ENCODE results near the gene ZBTB26.

The ZBTB26 gene, protein sequence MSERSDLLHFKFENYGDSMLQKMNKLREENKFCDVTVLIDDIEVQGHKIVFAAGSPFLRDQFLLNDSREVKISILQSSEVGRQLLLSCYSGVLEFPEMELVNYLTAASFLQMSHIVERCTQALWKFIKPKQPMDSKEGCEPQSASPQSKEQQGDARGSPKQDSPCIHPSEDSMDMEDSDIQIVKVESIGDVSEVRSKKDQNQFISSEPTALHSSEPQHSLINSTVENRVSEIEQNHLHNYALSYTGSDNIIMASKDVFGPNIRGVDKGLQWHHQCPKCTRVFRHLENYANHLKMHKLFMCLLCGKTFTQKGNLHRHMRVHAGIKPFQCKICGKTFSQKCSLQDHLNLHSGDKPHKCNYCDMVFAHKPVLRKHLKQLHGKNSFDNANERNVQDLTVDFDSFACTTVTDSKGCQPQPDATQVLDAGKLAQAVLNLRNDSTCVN

DNA sequence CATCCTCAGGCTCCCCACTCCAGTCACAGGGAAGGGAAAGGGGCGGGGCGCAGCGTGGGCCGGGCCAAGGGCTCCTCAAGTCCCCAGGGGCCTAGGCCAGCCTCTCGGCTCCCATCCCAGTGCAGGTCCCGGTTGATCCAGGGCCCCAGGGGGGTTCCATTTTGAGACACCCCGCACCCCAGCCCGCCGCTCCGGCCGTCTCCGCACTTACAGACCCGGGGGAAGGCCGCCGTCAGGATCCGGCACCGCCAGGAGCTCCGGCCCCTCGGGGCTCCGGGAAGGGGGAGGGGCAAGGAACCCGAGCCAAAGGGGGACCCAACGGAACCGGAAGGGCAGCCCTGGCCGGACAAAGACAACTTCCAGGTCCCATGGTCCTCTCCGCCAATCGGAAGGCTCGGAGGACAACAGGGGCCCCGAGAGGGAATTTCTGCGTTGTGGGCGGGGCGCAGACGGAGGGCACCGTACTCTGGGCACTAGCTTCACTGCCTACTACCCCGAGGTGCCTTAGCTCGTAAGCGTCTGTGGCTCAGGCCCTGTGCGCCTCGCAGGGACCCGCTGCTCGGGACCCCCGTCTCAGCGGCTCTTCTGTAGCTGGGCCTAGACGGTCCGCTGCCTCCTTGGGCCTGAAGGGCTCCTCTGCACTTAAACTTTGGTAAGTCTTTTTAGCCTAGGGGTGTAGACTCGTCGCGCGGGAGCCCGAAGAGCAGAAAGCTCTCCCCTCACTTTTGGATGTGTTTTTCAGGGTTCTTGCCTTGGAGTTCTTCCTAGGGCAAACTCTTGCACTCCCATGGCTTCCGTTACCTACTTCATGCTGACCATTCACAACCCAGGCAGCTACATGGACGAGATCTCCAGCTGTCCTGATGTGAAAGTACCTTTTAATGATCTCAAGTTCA is at the start of gene ZBTB26:
TSS of gene ZBTB26 (minus strand) at position 287 of the 896 bp plus-strand sequence. CDS start 11,578 bp downstream, outside the sequence.
- TF ChIP-seq, protein P1, sequence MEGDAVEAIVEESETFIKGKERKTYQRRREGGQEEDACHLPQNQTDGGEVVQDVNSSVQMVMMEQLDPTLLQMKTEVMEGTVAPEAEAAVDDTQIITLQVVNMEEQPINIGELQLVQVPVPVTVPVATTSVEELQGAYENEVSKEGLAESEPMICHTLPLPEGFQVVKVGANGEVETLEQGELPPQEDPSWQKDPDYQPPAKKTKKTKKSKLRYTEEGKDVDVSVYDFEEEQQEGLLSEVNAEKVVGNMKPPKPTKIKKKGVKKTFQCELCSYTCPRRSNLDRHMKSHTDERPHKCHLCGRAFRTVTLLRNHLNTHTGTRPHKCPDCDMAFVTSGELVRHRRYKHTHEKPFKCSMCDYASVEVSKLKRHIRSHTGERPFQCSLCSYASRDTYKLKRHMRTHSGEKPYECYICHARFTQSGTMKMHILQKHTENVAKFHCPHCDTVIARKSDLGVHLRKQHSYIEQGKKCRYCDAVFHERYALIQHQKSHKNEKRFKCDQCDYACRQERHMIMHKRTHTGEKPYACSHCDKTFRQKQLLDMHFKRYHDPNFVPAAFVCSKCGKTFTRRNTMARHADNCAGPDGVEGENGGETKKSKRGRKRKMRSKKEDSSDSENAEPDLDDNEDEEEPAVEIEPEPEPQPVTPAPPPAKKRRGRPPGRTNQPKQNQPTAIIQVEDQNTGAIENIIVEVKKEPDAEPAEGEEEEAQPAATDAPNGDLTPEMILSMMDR (IDR thresholded peaks at IDR 0.05; ENCODE audit: control insufficient read depth, insufficient read depth, low read depth, low read length, missing control alignments): no peak
- DNase-seq (ENCODE audit: low read depth): peak; percentile 72
- peak within 1 kb of the TSS; percentile 86 for H3K4me3 ChIP-seq (ENCODE audit: control insufficient read depth, low read depth, low read length)

DNA sequence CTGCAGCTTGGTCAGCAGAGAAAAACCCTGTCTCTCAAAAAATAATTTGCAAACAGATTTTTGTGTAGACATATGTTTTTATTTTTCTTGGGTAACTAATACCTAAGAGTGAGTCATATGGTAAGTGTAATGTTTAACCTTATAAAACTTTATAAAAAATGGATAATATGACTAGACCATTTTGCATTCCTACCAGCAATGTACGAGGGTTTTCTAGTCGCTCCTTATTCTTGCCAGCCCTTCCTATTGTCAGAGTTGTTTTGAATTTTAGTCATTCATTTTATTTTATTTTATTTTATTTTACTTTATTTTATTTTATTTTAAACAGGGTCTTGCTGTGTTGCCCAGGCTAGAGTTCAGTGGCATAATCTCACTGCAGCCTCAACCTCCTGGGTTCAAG is 47.3 kb upstream of the ZBTB26 start:
- no peak for DNase-seq (ENCODE audit: low read depth)

DNA sequence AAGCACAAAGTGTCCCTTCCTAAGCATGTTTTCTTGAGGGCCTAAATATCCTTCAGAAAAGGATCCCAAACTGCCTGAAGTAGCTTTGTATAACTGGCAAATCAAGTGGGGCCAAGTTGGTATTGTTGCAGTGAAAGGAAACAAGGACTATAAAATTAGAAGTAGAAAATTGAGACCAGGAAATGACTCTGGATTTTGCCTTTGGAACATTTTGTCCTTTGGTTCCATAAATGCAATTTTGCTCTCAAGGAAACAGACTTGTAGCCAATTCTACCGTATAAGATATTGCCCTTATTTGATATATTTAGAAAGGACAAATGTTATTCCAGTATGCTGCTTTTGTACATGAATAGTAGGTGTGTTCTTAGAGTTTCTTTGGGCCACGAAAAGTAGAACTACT is 43.9 kb upstream of the ZBTB26 start:
- no peak for DNase-seq (ENCODE audit: low read depth)
- TF ChIP-seq, protein P1 (IDR thresholded peaks at IDR 0.05; ENCODE audit: control insufficient read depth, insufficient read depth, low read depth, low read length, missing control alignments): no peak
- H3K4me3 ChIP-seq (ENCODE audit: control insufficient read depth, low read depth, low read length): no peak overlapping the region

More for the DNA sequence above, 47.3 kb upstream of the ZBTB26 start:
- TF ChIP-seq, protein P1 (IDR thresholded peaks at IDR 0.05; ENCODE audit: control insufficient read depth, insufficient read depth, low read depth, low read length, missing control alignments): no peak
- no peak overlapping the region for H3K4me3 ChIP-seq (ENCODE audit: control insufficient read depth, low read depth, low read length)

DNA sequence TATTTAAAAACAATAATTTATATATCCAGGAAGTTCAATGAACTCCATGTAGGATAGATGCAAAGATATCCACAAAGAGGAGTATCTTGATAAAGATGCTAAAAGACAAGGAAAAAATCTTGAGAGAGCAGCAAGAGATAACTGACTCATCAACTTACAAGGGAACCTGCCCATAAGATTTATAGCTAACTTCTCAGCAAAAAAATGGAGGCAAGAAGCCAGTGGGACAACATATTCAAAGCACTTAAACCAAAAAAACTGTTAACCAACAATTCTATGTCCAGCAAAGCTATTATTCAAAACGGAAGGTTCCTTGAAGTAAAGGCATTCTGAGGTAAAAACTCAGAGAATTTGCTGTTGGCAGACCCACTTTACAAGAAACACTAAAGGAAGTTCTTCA is 29.8 kb upstream of the ZBTB26 start:
- DNase-seq (ENCODE audit: low read depth): no peak
- TF ChIP-seq, protein P1 (IDR thresholded peaks at IDR 0.05; ENCODE audit: control insufficient read depth, insufficient read depth, low read depth, low read length, missing control alignments): no peak

DNA sequence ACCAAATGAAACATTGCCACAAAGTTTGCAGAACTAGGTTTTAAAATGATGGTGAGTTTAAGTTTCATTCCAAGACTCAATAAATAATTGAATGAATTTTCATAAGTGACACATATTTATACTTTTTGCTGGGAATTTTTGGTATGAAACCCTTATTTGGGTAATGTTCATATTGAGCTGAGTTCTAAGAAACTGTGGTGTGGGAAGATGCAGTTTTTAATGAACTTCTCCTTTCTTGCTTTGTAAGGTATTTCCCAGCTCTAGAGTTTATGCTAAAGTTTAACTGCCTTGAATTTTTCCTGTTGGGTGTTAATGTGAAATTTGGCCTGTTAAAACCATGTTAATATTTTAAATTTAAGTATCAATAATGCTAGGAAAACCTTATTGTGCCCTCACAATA is 24.6 kb upstream of the ZBTB26 start:
- H3K4me3 ChIP-seq (ENCODE audit: control insufficient read depth, low read depth, low read length): no peak overlapping the region
- TF ChIP-seq, protein P1 (IDR thresholded peaks at IDR 0.05; ENCODE audit: control insufficient read depth, insufficient read depth, low read depth, low read length, missing control alignments): no peak
- no peak for DNase-seq (ENCODE audit: low read depth)

More for the DNA sequence above, 29.8 kb upstream of the ZBTB26 start:
- no peak overlapping the region for H3K4me3 ChIP-seq (ENCODE audit: control insufficient read depth, low read depth, low read length)

DNA sequence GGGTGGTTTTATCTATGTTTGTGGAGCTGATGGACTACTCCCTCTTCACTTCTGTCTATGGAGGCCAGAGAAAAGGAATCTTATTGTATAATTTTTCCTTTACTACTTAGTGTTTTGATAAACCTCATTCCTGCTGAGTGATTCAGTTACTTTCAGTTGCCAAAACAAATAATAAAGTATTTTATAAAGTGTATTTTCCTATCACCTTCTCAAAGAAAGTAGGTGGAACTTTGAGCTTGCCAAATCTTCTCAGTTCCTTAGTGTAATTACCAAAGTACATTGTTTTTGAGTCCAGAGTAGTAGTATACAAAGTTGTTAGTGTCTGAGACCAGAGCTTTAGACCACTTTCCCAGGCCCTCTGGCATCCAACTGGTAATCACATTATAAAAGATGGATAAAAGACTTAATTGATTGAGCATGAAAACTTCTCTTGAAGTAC is 23.0 kb upstream of the ZBTB26 start:
- TF ChIP-seq, protein P1 (IDR thresholded peaks at IDR 0.05; ENCODE audit: control insufficient read depth, insufficient read depth, low read depth, low read length, missing control alignments): no peak
- no peak overlapping the region for H3K4me3 ChIP-seq (ENCODE audit: control insufficient read depth, low read depth, low read length)
- no peak for DNase-seq (ENCODE audit: low read depth)

Measured in AG09309 (cell line).